PFSK-1 (cell line): ENCODE data around the gene CHFR.

Experiments used
- FOXP2 ChIP-seq: optimal IDR thresholded peaks from 2 replicates; pipeline ENCODE3; 2011; ENCODE audit warnings: borderline replicate concordance, control low read depth, inconsistent platforms; ENCODE audit not compliant: insufficient read depth; ENCODE audit errors: extremely low read length, extremely low read depth
- POLR2AphosphoS5 ChIP-seq: IDR thresholded peaks from 2 replicates; pipeline ENCODE4 v1.6.1; 2012; ENCODE audit warnings: low read depth, mild to moderate bottlenecking, control low read depth, low read length, moderate library complexity
- REST ChIP-seq, 2 experiments: IDR thresholded peaks; 2 replicates each; pipeline versions ENCODE4 v1.6.1 to v1.8.0; 2011 to 2012; ENCODE audit warnings: low read depth in 2 of 2, low read length in 2 of 2, control low read depth in 1 of 2, inconsistent platforms in 1 of 2, mild to moderate bottlenecking in 1 of 2, moderate library complexity in 1 of 2; ENCODE audit not compliant: insufficient read depth in 1 of 2
- SIN3A ChIP-seq: IDR thresholded peaks from 2 replicates; pipeline ENCODE4 v1.6.1; 2012; ENCODE audit warnings: mild to moderate bottlenecking, low read length, moderate library complexity, borderline replicate concordance; ENCODE audit not compliant: insufficient read depth
- TAF1 ChIP-seq: IDR thresholded peaks from 2 replicates; pipeline ENCODE4 v1.6.1; 2012; ENCODE audit warnings: low read length, control low read depth, borderline replicate concordance; ENCODE audit not compliant: insufficient read depth

CHFR gene

GRCh38 chr12:132818562-132818961 lies 68.8 kb downstream of the CHFR start:
- no peak for TF ChIP-seq FOXP2
- no peak for TF ChIP-seq TAF1
- no peak for TF ChIP-seq POLR2AphosphoS5
- no peak for TF ChIP-seq SIN3A
- no peak for TF ChIP-seq REST (IDR thresholded peaks at IDR 0.05; ENCODE audit: insufficient read depth in 1 of 2, low read depth in 2 of 2, low read length in 2 of 2)

GRCh38 chr12:132814232-132814631 lies 73.2 kb downstream of the CHFR start:
- no peak for TF ChIP-seq SIN3A
- no peak for TF ChIP-seq REST (IDR thresholded peaks at IDR 0.05; ENCODE audit: insufficient read depth in 1 of 2, low read depth in 2 of 2, low read length in 2 of 2)
- no peak for TF ChIP-seq FOXP2
- no peak for TF ChIP-seq TAF1
- TF ChIP-seq POLR2AphosphoS5, result no peak

- TF ChIP-seq REST (IDR thresholded peaks at IDR 0.05; ENCODE audit: insufficient read depth in 1 of 2, low read depth in 2 of 2, low read length in 2 of 2), result no peak
- TF ChIP-seq FOXP2, result no peak
- no peak for TF ChIP-seq TAF1
- no peak for TF ChIP-seq POLR2AphosphoS5
- no peak for TF ChIP-seq SIN3A
These were observed 74.0 kb downstream of the CHFR start for GRCh38 chr12:132813443-132813842.

GRCh38 chr12:132812631-132813305 lies 74.6 kb downstream of the CHFR start:
- no peak for TF ChIP-seq SIN3A
- TF ChIP-seq REST (IDR thresholded peaks at IDR 0.05; ENCODE audit: insufficient read depth in 1 of 2, low read depth in 2 of 2, low read length in 2 of 2), result no peak
- TF ChIP-seq FOXP2, result no peak
- no peak for TF ChIP-seq POLR2AphosphoS5
- TF ChIP-seq TAF1, result no peak
